K562 (cell line): Measurements from ENCODE around the gene RBFOX1. TPM values are rescaled to one million over a fixed set of nuclear protein-coding genes. Genes with fewer than 3 reads are reported as not detected.
A peak's percentile ranks its signal among the peaks of the same experiment; 100 is the strongest.

Experiments
- ATAC-seq: fragments of 200-7000 bp; cut with Tn5 transposase; 3 replicates; pipeline ENCODE4 v1.9.1; 2020; ENCODE audit warnings: moderate library complexity
- BruUV-seq: library from RNA; stranded (reverse); fragments of 400-500 nt; replicated peaks from 2 replicates; lab custom pipeline; 2021; lab: Mats Ljungman, UMichigan
- CTCF ChIA-PET: fragments of 300-600 bp; formaldehyde crosslinking; extraction: SDS; loops from one replicate; lab custom pipeline; 2021; ENCODE audit warnings: low intra/inter-chr PET ratio; lab: Yijun Ruan, JAX
- POLR2A ChIA-PET: fragments of 300-600, 350-650 bp; sonication (Branson Sonifier 250); formaldehyde crosslinking; extraction: SDS; loops from one replicate; lab custom pipeline; 2021; ENCODE audit warnings: antibody characterized with exemption, inconsistent platforms; lab: Yijun Ruan, JAX
- DNase-seq, 4 experiments: peaks; one replicate each; pipeline versions ENCODE4 v3.0.0 to v3.0.0-alpha.2; 2011 to 2018; ENCODE audit warnings: low spot score in 3 of 4, mixed read lengths in 3 of 4; ENCODE audit errors: extremely low read depth in 1 of 4
- FAIRE-seq: peaks from 2 replicates; lab custom pipeline; 2011; peaks lifted over from hg19 to GRCh38; lab: Jason Lieb, UNC
- H2AFZ ChIP-seq: 2 replicates; pipeline ENCODE4 v1.6.0; 2011; ENCODE audit warnings: low read depth, low read length, control low read depth, inconsistent platforms
- H3K27ac ChIP-seq: fragments of 200-600 bp; 3 replicates; pipeline ENCODE4 v1.8.0; 2011; ENCODE audit warnings: low read depth, mild to moderate bottlenecking, control low read depth, inconsistent platforms, low read length, moderate library complexity, mixed read lengths; ENCODE audit errors: extremely low read depth
- H3K27me3 ChIP-seq, 2 experiments: fragments of 300-600 bp in 1 of 2; 2 replicates in 1 of 2; 3 replicates in 1 of 2; pipeline versions ENCODE4 v1.6.0 to v1.8.0; 2011; ENCODE audit warnings: inconsistent platforms in 2 of 2, low read length in 2 of 2, mild to moderate bottlenecking in 1 of 2, mixed read lengths in 1 of 2, moderate library complexity in 1 of 2; ENCODE audit not compliant: control insufficient read depth in 2 of 2, insufficient read depth in 2 of 2
- H3K36me3 ChIP-seq: fragments of 300-600 bp; 3 replicates; pipeline ENCODE4 v1.8.0; 2011; ENCODE audit warnings: mild to moderate bottlenecking, low read length, inconsistent platforms; ENCODE audit not compliant: control insufficient read depth, insufficient read depth
- H3K4me1 ChIP-seq, 2 experiments: fragments of 200-600 bp in 1 of 2; replicated peaks in 1 of 2; 2 replicates in 1 of 2; 3 replicates in 1 of 2; pipeline versions ENCODE4 v1.5.1 to v1.8.0; 2011; ENCODE audit warnings: inconsistent platforms in 2 of 2, low read length in 2 of 2, mild to moderate bottlenecking in 1 of 2, mixed read lengths in 1 of 2, moderate library complexity in 1 of 2; ENCODE audit not compliant: control insufficient read depth in 2 of 2, insufficient read depth in 2 of 2
- H3K4me2 ChIP-seq: 2 replicates; pipeline ENCODE4 v1.6.1; 2011; ENCODE audit warnings: low read length, control low read depth, inconsistent platforms, mixed read lengths; ENCODE audit not compliant: insufficient read depth
- H3K4me3 ChIP-seq: fragments of 200-600 bp; sonication (generic), shearing (Covaris generic); 2 replicates; pipeline ENCODE4 v1.5.1; 2016; ENCODE audit warnings: control low read depth, inconsistent platforms
- H3K79me2 ChIP-seq: fragments of 200-600 bp; 3 replicates; pipeline ENCODE4 v1.8.0; 2011; ENCODE audit warnings: low read length, inconsistent platforms; ENCODE audit not compliant: control insufficient read depth, insufficient read depth
- H3K9ac ChIP-seq, 2 experiments: 2 replicates each; pipeline versions ENCODE4 v1.6.0 to v1.6.1; 2011; ENCODE audit warnings: low read depth in 2 of 2, low read length in 2 of 2, control low read depth in 1 of 2, inconsistent platforms in 1 of 2, mild to moderate bottlenecking in 1 of 2, mixed read lengths in 1 of 2; ENCODE audit not compliant: insufficient read depth in 1 of 2
- H3K9me1 ChIP-seq: one replicate; pipeline ENCODE4 v1.6.0; 2011; ENCODE audit warnings: inconsistent platforms, mild to moderate bottlenecking, low read length, moderate library complexity; ENCODE audit not compliant: control insufficient read depth, insufficient read depth
- H3K9me3 ChIP-seq: replicated peaks from 2 replicates; pipeline ENCODE4 v1.5.1; 2011; ENCODE audit warnings: low read depth, low read length, inconsistent platforms; ENCODE audit not compliant: control insufficient read depth, insufficient read depth
- H4K20me1 ChIP-seq: replicated peaks from 2 replicates; pipeline ENCODE4 v1.6.1; 2011; ENCODE audit warnings: low read length, inconsistent platforms, mixed read lengths; ENCODE audit not compliant: control insufficient read depth, insufficient read depth
- CEBPG ChIP-seq, 3 experiments: fragments of 200-800 bp in 1 of 3; sonication (Bioruptor generic) in 1 of 3; sonication (generic) in 1 of 3; formaldehyde crosslinking in 1 of 3; IDR thresholded peaks in 2 of 3; conservative IDR thresholded peaks in 1 of 3; 2 replicates each; pipeline versions ENCODE4 v1.6.1 to v1.8.0; 2016 to 2022; ENCODE audit warnings: missing compliant biosample characterization in 2 of 3, missing genetic modification characterization in 2 of 3, mild to moderate bottlenecking in 1 of 3, missing genetic modification reagents in 1 of 3
- NFE2L1 ChIP-seq: fragments of 450-650 bp; IDR thresholded peaks from 2 replicates; pipeline ENCODE4 v1.6.1; 2016; ENCODE audit warnings: missing genetic modification characterization, low read depth, mild to moderate bottlenecking, missing compliant biosample characterization, moderate library complexity, borderline replicate concordance
- RFX1 ChIP-seq: fragments of 450-650 bp; IDR thresholded peaks from 2 replicates; pipeline ENCODE4 v1.6.1; 2016; ENCODE audit warnings: mild to moderate bottlenecking, moderate library complexity
- WGBS: fragments of 100-300 bp; shearing (Covaris generic); methylation state at CpG from one replicate; pipeline ENCODE4 v1.1.6; 2016; ENCODE audit warnings: low coverage, mixed read lengths; ENCODE audit not compliant: insufficient coverage; ENCODE audit errors: missing lambda C conversion rate; 5-methylcytosine and 5-hydroxymethylcytosine counted together
- in situ Hi-C: fragments of 300-500 bp; cut with MboI; formaldehyde crosslinking; loops from 4 replicates; pipeline ENCODE4 v1.15.0; 2018; ENCODE audit warnings: inconsistent platforms, mixed read lengths
- intact Hi-C: fragments of 100-400 bp; cut with micrococcal nuclease; formaldehyde crosslinking; loops from 2 replicates; pipeline ENCODE4 v1.14.2; 2022
- polyA plus RNA-seq, 8 experiments: library from polyadenylated mRNA; depleted of rRNA in 4 of 8; stranded (reverse) in 5 of 8; unstranded in 3 of 8; fragments of >200 nt; fragmentation: Nextera tagmentation in 2 of 8; fragmentation: Illumina TruSeq in 1 of 8; extraction: Ambion mirVana in 2 of 8; extraction: Trizol in 1 of 8; gene quantifications; 2 replicates each; pipeline versions ENCODE4 v1.2.1 to v1.2.3, GENCODE V29; 2011 to 2014; ENCODE audit warnings: inconsistent platforms in 1 of 8, missing spikeins in 1 of 8
- total RNA-seq, 7 experiments: library from RNA; depleted of rRNA in 6 of 7; stranded (reverse); fragments of >200 nt in 6 of 7; fragmentation: Illumina TruSeq in 2 of 7; extraction: Trizol in 2 of 7; gene quantifications; 2 replicates each; pipeline versions ENCODE4 v1.2.1 to v1.2.3, GENCODE V29; 2011 to 2021; ENCODE audit warnings: low replicate concordance in 1 of 7
- TF ChIP-seq, protein P1 (sequence below): fragments of 450-650 bp; IDR thresholded peaks from 2 replicates; pipeline ENCODE4 v1.6.1; 2017; ENCODE audit warnings: antibody characterized with exemption

RBFOX1 gene
- total and polyA plus RNA-seq, 9 of the 15 experiments (the other 6 are each of a cell fraction or from before 2014, with no cell fraction given), result 0.03 TPM; not detected in 8

DNA sequence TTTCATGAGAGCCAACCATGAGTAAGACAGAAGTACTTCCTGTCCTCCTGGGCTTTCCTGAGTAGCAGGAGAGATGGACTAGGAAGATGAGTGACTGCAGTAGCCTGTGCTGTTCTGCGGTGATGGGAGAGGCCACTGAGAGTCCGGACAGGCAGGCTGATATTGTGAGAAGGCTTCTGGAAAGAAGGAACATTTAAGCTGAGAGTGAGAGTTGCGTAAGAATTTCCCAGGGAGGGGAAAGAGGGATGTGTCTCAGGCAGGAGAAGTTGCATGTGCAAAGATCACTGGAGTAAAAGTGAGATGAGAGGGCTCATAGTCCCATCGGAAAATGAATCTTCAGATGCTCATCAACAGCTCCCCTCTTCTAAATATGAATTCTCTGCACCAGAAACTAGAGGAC lies 258.3 kb downstream of the RBFOX1 start:
- no TSS peak for BruUV-seq
- no peak for DNase-seq

DNA sequence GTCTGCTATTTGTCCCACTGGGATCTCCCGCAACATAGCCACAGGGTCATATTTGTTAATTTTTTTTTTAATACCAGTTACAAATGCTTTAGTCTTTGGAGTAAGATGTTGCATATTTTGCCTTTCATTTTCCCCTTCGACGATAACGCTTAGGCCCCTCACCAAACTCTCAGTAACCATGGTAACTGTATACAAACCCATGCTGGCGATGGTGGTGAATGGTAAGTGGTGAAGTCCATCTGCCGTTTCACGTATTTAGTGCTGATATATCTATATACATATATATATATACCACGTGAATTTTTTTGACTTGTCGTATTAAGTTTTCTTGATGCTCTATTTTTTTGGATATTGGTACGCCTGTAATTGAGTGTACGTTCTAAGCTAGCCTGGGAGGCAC lies 263.7 kb downstream of the RBFOX1 start:
- Histone ChIP-seq H3K79me2 (no peaks in the 10 kb centered on the region), H3K27ac (no peak overlapping the region)
- TF ChIP-seq NFE2L1 (tag) (no peak), RFX1 (peak; percentile 78)
- TF ChIP-seq, all 486 proteins: peak for 1
- Histone ChIP-seq H3K27me3 (peaks cover 0 to 5% of the 10 kb centered on the region in 2 experiments; a peak in 3 of 5 replicates), H3K4me2 (no peak overlapping the region), H3K9ac (no peak overlapping the region), H3K9me3 (no peaks in the 10 kb centered on the region), H3K9me1 (no peaks in the 10 kb centered on the region), H2AFZ (no peak overlapping the region), H3K4me3 (no peak overlapping the region), H3K36me3 (no peaks in the 10 kb centered on the region), H4K20me1 (no peaks in the 10 kb centered on the region), H3K4me1 (no peaks in the 10 kb centered on the region)
- FAIRE-seq (no peak), DNase-seq (no peak), ATAC-seq (no peak)
- CTCF ChIA-PET, result no interaction called here
- no TSS peak for BruUV-seq
- POLR2A ChIA-PET, result no interaction called here
- intact Hi-C loops, result no loop called here
- in situ Hi-C loops, result no loop called here
- WGBS, result 3% methylated on average over 11 of the region's 11 CpGs

More for the DNA sequence above, 258.3 kb downstream of the RBFOX1 start:
- no peak overlapping the region for H3K27ac ChIP-seq
- in situ Hi-C loops, result no loop called here
- no peaks in the 10 kb centered on the region for H3K36me3 ChIP-seq
- H3K4me1 ChIP-seq, result no peaks in the 10 kb centered on the region
- no peak overlapping the region for H3K4me2 ChIP-seq
- intact Hi-C loops, result no loop called here
- peaks cover 4 to 6% of the 10 kb centered on the region in 2 experiments; a peak in 2 of 5 replicates for H3K27me3 ChIP-seq
- no peak overlapping the region for H3K9ac ChIP-seq
- ChIA-PET CTCF (no interaction called here), POLR2A (interaction anchor here (0.6 to 0.8 kb wide), 2 partner anchors 16 to 40 kb away, joined by 3 to 4 read pairs; no protein-coding TSS in a partner anchor)
- no peaks in the 10 kb centered on the region for H3K9me1 ChIP-seq
- ATAC-seq, result no peak
- no peaks in the 10 kb centered on the region for H3K9me3 ChIP-seq
- WGBS, result 0% methylated on average over 4 of the region's 4 CpGs
- H2AFZ ChIP-seq, result no peak overlapping the region
- H4K20me1 ChIP-seq, result no peaks in the 10 kb centered on the region
- H3K79me2 ChIP-seq, result no peaks in the 10 kb centered on the region
- FAIRE-seq, result no peak
- TF ChIP-seq CEBPG (CRISPR knock-in tag; IDR thresholded peaks at IDR 0.05), result no peak
- TF ChIP-seq CEBPG (tag; conservative IDR thresholded peaks at IDR 0.05 in 1 of 2, IDR thresholded peaks at IDR 0.05 in 1 of 2), result peak in 1 of 2 experiments; percentile 9; a peak in 1 of 4 replicates
- TF ChIP-seq, protein P1, sequence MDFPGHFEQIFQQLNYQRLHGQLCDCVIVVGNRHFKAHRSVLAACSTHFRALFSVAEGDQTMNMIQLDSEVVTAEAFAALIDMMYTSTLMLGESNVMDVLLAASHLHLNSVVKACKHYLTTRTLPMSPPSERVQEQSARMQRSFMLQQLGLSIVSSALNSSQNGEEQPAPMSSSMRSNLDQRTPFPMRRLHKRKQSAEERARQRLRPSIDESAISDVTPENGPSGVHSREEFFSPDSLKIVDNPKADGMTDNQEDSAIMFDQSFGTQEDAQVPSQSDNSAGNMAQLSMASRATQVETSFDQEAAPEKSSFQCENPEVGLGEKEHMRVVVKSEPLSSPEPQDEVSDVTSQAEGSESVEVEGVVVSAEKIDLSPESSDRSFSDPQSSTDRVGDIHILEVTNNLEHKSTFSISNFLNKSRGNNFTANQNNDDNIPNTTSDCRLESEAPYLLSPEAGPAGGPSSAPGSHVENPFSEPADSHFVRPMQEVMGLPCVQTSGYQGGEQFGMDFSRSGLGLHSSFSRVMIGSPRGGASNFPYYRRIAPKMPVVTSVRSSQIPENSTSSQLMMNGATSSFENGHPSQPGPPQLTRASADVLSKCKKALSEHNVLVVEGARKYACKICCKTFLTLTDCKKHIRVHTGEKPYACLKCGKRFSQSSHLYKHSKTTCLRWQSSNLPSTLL, result no peak
- H3K4me3 ChIP-seq, result no peak overlapping the region
